Measurements from ENCODE around the gene MTHFD1. TPM values are rescaled to one million over a fixed set of nuclear protein-coding genes. Genes with fewer than 3 reads are reported as not detected.

Gene MTHFD1
- total and polyA plus RNA-seq, 2 of the 4 experiments (the other 2 are of a cell fraction): 32.2 to 64.9 TPM

- ATAC-seq (ENCODE audit: low read depth) (no peak), DNase-seq (peak; percentile 40)
- Histone ChIP-seq H2BK120ac (ENCODE audit: low read depth, low read length) (no peak overlapping the region), H2BK5ac (ENCODE audit: low read depth, low read length, poor library complexity, severe bottlenecking) (no peak overlapping the region), H3K27ac (ENCODE audit: insufficient read depth, low read length) (no peak overlapping the region), H3K18ac (ENCODE audit: low read depth, low read length) (no peak overlapping the region), H3K4me3 (ENCODE audit: insufficient read depth, low read depth, low read length) (no peak overlapping the region), H4K8ac (ENCODE audit: low read depth in 2 of 2, low read length in 2 of 2) (no peak overlapping the region), H4K91ac (ENCODE audit: insufficient read depth, low read depth, low read length) (no peak overlapping the region), H3K4me2 (ENCODE audit: low read depth, low read length) (no peak overlapping the region), H3K23ac (ENCODE audit: low read depth, low read length) (no peak overlapping the region), H3K4ac (ENCODE audit: low read depth, low read length) (no peak overlapping the region), H3K79me1 (ENCODE audit: low read depth in 1 of 2, low read length in 2 of 2) (peaks cover 0 to 9% of the 10 kb centered on the region in 2 experiments; a peak in 1 of 4 replicates), H2AK5ac (ENCODE audit: low read depth, low read length) (no peak overlapping the region), H2BK15ac (ENCODE audit: low read depth, low read length) (no peak overlapping the region), H3K9me3 (ENCODE audit: control insufficient read depth, insufficient read depth, low read length) (no peaks in the 10 kb centered on the region), H4K5ac (ENCODE audit: low read depth, low read length) (no peak overlapping the region), H2BK20ac (ENCODE audit: low read depth, low read length) (no peak overlapping the region), H3K27me3 (ENCODE audit: control insufficient read depth, insufficient read depth, low read length) (no peaks in the 10 kb centered on the region), H2AFZ (replicated peaks; ENCODE audit: low read length, poor library complexity) (no peak overlapping the region), H3K36me3 (ENCODE audit: control insufficient read depth, insufficient read depth, low read length) (peaks cover 20% of the 10 kb centered on the region), H4K20me1 (ENCODE audit: insufficient read depth, low read length) (no peaks in the 10 kb centered on the region), H3K9ac (ENCODE audit: low read depth, low read length) (no peak overlapping the region), H3K56ac (ENCODE audit: extremely low read depth, insufficient read depth, low read length) (no peak overlapping the region), H3K9me1 (ENCODE audit: insufficient read depth, low read length) (peaks cover 9% of the 10 kb centered on the region), H3K14ac (replicated peaks; ENCODE audit: low read depth, low read length) (no peak overlapping the region), H3K4me1 (ENCODE audit: control insufficient read depth, insufficient read depth, low read length) (peaks cover 10% of the 10 kb centered on the region), H2AK9ac (replicated peaks; ENCODE audit: low read depth, low read length, poor library complexity) (no peak overlapping the region)
- WGBS, 2 experiments (ENCODE audit: extremely low coverage in 2 of 2, insufficient read length in 1 of 2): no CpG with 5 or more reads among the region's 3 CpGs
- no TSS peak for BruUV-seq (replicated peaks)
- dilution Hi-C loops (cut with HindIII; ENCODE audit: low sequenced_read_pairs, unreplicated experiment) (no loop called here), intact Hi-C loops (cut with micrococcal nuclease) (no loop called here), in situ Hi-C loops (cut with MboI; ENCODE audit: low sequenced_read_pairs) (no loop called here)
- ChIA-PET CTCF (interaction anchor here (0.6 to 1.1 kb wide), 4 partner anchors 8 to 27 kb away, joined by 3 to 5 read pairs (median 4); no protein-coding TSS in a partner anchor), POLR2A (ENCODE audit: unreplicated experiment) (interaction anchor here (0.6 kb wide), 2 partner anchors 485 to 892 kb away, joined by 3 to 9 read pairs; no protein-coding TSS in a partner anchor)
- no peak for TF ChIP-seq CHD1 (IDR thresholded peaks at IDR 0.05; ENCODE audit: low read depth, low read length)
- peak; percentile 16; the same call in 1 of the 2 replicates for TF ChIP-seq MAFK (IDR thresholded peaks at IDR 0.05; ENCODE audit: low read depth, low read length)
Measured at GRCh38 chr14:64434528-64434927, 46.4 kb downstream of the MTHFD1 start.

Data from IMR-90 (cell line).